ENCODE measurements around the gene PSME3IP1. TPM values are rescaled to one million over a fixed set of nuclear protein-coding genes. Genes with fewer than 3 reads are reported as not detected.

The PSME3IP1 gene
- polyA plus RNA-seq, 3 donors: 75.4 to 133 (median 78.6) TPM

GRCh38 chr16:57133886-57134285 is 52.0 kb downstream of the PSME3IP1 start:
- Histone ChIP-seq H3K9ac (ENCODE audit: insufficient read depth, low read length, poor library complexity, severe bottlenecking) (no peak overlapping the region), H3K4me2 (replicated peaks; ENCODE audit: extremely low read depth, low read length, poor library complexity, severe bottlenecking) (no peak overlapping the region), H3K4me3 (replicated peaks in 1 of 3; ENCODE audit: low read depth in 2 of 3, low read length in 3 of 3) (no peak overlapping the region), H3K36me3 (replicated peaks in 1 of 2; ENCODE audit: control insufficient read depth in 1 of 2, insufficient read depth in 2 of 2, low read length in 2 of 2) (peaks cover 27 to 80% of the 10 kb centered on the region in 2 donors), H3K27me3 (ENCODE audit: control insufficient read depth in 2 of 2, insufficient read depth in 2 of 2, low read length in 2 of 2) (no peaks in the 10 kb centered on the region), H2AFZ (ENCODE audit: insufficient read depth, low read depth, low read length, poor library complexity, severe bottlenecking) (no peak overlapping the region), H3K27ac (ENCODE audit: low read depth in 1 of 2, low read length in 2 of 2) (no peak overlapping the region), H3K79me2 (ENCODE audit: insufficient read depth, low read length) (no peaks in the 10 kb centered on the region), H4K20me1 (ENCODE audit: insufficient read depth, low read length) (no peaks in the 10 kb centered on the region), H3K9me3 (replicated peaks in 1 of 2; ENCODE audit: control insufficient read depth in 1 of 2, insufficient read depth in 1 of 2, low read length in 2 of 2) (no peaks in the 10 kb centered on the region), H3K4me1 (ENCODE audit: control insufficient read depth in 1 of 2, insufficient read depth in 2 of 2, low read length in 2 of 2) (no peaks in the 10 kb centered on the region)
- DNase-seq: no peak
- H3K4me3 Mint-ChIP-seq: no peak overlapping the region
- 94% methylated on average over 7 of the region's 10 CpGs for WGBS (ENCODE audit: insufficient coverage)
- H3K36me3 Mint-ChIP-seq: peaks cover 42 to 68% of the 10 kb centered on the region in 2 donors
- TF ChIP-seq CTCF (IDR thresholded peaks at IDR 0.05): no peak
- H3K27me3 Mint-ChIP-seq (ENCODE audit: low read depth in 3 of 3): peaks cover 0 to 2% (median 2%) of the 10 kb centered on the region in 3 donors
- H3K27ac Mint-ChIP-seq: peak overlapping the region in 2 of 7 donors; percentile 20 to 22
- peaks cover 2% of the 10 kb centered on the region for H3K4me1 Mint-ChIP-seq
- H3K9me3 Mint-ChIP-seq: no peaks in the 10 kb centered on the region
- intact Hi-C loops (cut with micrococcal nuclease): no loop called here

- Mint-ChIP-seq H3K36me3 (peaks cover 37 to 62% of the 10 kb centered on the region in 2 donors), H3K27me3 (ENCODE audit: low read depth in 3 of 3) (no peaks in the 10 kb centered on the region), H3K4me3 (no peak overlapping the region), H3K27ac (no peak overlapping the region), H3K4me1 (peaks cover 5% of the 10 kb centered on the region), H3K9me3 (no peaks in the 10 kb centered on the region)
- TF ChIP-seq CTCF (IDR thresholded peaks at IDR 0.05): no peak
- no peak overlapping the region for H2AFZ ChIP-seq (ENCODE audit: insufficient read depth, low read depth, low read length, poor library complexity, severe bottlenecking)
- no peak overlapping the region for H3K27ac ChIP-seq (ENCODE audit: low read depth in 1 of 2, low read length in 2 of 2)
- H3K27me3 ChIP-seq (ENCODE audit: control insufficient read depth in 2 of 2, insufficient read depth in 2 of 2, low read length in 2 of 2): no peaks in the 10 kb centered on the region
- H3K4me2 ChIP-seq (replicated peaks; ENCODE audit: extremely low read depth, low read length, poor library complexity, severe bottlenecking): no peak overlapping the region
- H3K36me3 ChIP-seq (replicated peaks in 1 of 2; ENCODE audit: control insufficient read depth in 1 of 2, insufficient read depth in 2 of 2, low read length in 2 of 2): peaks cover 30 to 81% of the 10 kb centered on the region in 2 donors
- no peak overlapping the region for H3K9ac ChIP-seq (ENCODE audit: insufficient read depth, low read length, poor library complexity, severe bottlenecking)
- no peak overlapping the region for H3K4me3 ChIP-seq (replicated peaks in 1 of 3; ENCODE audit: low read depth in 2 of 3, low read length in 3 of 3)
- H3K79me2 ChIP-seq (ENCODE audit: insufficient read depth, low read length): no peaks in the 10 kb centered on the region
- DNase-seq: no peak
- H3K9me3 ChIP-seq (replicated peaks in 1 of 2; ENCODE audit: control insufficient read depth in 1 of 2, insufficient read depth in 1 of 2, low read length in 2 of 2): no peaks in the 10 kb centered on the region
- intact Hi-C loops (cut with micrococcal nuclease): no loop called here
- no peaks in the 10 kb centered on the region for H4K20me1 ChIP-seq (ENCODE audit: insufficient read depth, low read length)
- WGBS (ENCODE audit: insufficient coverage): 92% methylated on average over 2 of the region's 4 CpGs
- H3K4me1 ChIP-seq (ENCODE audit: control insufficient read depth in 1 of 2, insufficient read depth in 2 of 2, low read length in 2 of 2): no peaks in the 10 kb centered on the region
These were observed 52.8 kb downstream of the PSME3IP1 start for GRCh38 chr16:57133031-57133430.

All from CD14-positive monocyte (primary cell).